Loucy (cell line): Measurements from ENCODE around the gene CD2AP.

Experiments used
- H2AFZ ChIP-seq: fragments of 200-600 bp; sonication (generic); 2 replicates; pipeline ENCODE4 v1.6.0; 2016; ENCODE audit warnings: antibody characterized with exemption, mild to moderate bottlenecking, low read length, moderate library complexity
- H3F3A ChIP-seq: fragments of 200-600 bp; 2 replicates; pipeline ENCODE4 v1.6.0; 2016; ENCODE audit warnings: antibody characterized with exemption, low read depth, mild to moderate bottlenecking
- H3K27me3 ChIP-seq: fragments of 200-600 bp; sonication (generic); 2 replicates; pipeline ENCODE4 v1.6.1; 2014; ENCODE audit warnings: low read length, mild to moderate bottlenecking; ENCODE audit not compliant: insufficient read depth, poor library complexity, severe bottlenecking
- H3K36me3 ChIP-seq: fragments of 200-600 bp; sonication (generic); 2 replicates; pipeline ENCODE4 v1.6.1; 2016; ENCODE audit warnings: low read length; ENCODE audit not compliant: insufficient read depth
- H3K4me1 ChIP-seq: fragments of 200-600 bp; sonication (generic); 2 replicates; pipeline ENCODE4 v1.5.1; 2014; ENCODE audit warnings: low read length, mild to moderate bottlenecking; ENCODE audit not compliant: insufficient read depth, poor library complexity, severe bottlenecking
- H3K4me2 ChIP-seq: fragments of 200-600 bp; sonication (generic); 2 replicates; pipeline ENCODE4 v1.6.0; 2014; ENCODE audit warnings: antibody characterized with exemption, low read length, low read depth, mild to moderate bottlenecking; ENCODE audit not compliant: poor library complexity, severe bottlenecking
- H3K4me3 ChIP-seq: fragments of 200-600 bp; sonication (generic); 2 replicates; pipeline ENCODE4 v1.5.1; 2014; ENCODE audit warnings: low read length, mild to moderate bottlenecking, mixed read lengths; ENCODE audit not compliant: poor library complexity, severe bottlenecking
- H3K79me2 ChIP-seq: fragments of 200-600 bp; sonication (generic); 2 replicates; pipeline ENCODE4 v1.6.1; 2014; ENCODE audit warnings: low read length; ENCODE audit not compliant: insufficient read depth
- H3K9ac ChIP-seq: fragments of 200-600 bp; sonication (generic); 2 replicates; pipeline ENCODE4 v1.6.0; 2014; ENCODE audit warnings: mild to moderate bottlenecking, low read depth, low read length, moderate library complexity; ENCODE audit not compliant: poor library complexity, severe bottlenecking
- H3K9me2 ChIP-seq: fragments of 200-600 bp; sonication (generic); replicated peaks from 2 replicates; pipeline ENCODE4 v1.6.1; 2016; ENCODE audit warnings: low read depth, low read length, mixed read lengths
- H3K9me3 ChIP-seq: fragments of 200-600 bp; sonication (generic); 2 replicates; pipeline ENCODE4 v1.6.1; 2014; ENCODE audit warnings: mild to moderate bottlenecking, antibody characterized with exemption, low read length, low read depth; ENCODE audit not compliant: insufficient read depth
- H4K20me1 ChIP-seq: fragments of 200-600 bp; sonication (generic); 2 replicates; pipeline ENCODE4 v1.6.0; 2014; ENCODE audit warnings: antibody characterized with exemption, low read length, mild to moderate bottlenecking; ENCODE audit not compliant: insufficient read depth, poor library complexity, severe bottlenecking
- CTCF ChIP-seq: fragments of 200-600 bp; sonication (generic); conservative IDR thresholded peaks from 2 replicates; pipeline ENCODE4 v1.5.1; 2014; ENCODE audit warnings: mild to moderate bottlenecking, antibody characterized with exemption, low read length
- EZH2phosphoT487 ChIP-seq: fragments of 200-600 bp; IDR thresholded peaks from 2 replicates; pipeline ENCODE4 v1.6.1; 2018; ENCODE audit warnings: antibody characterized with exemption, mild to moderate bottlenecking, moderate library complexity, borderline replicate concordance

CD2AP gene

GRCh38 chr6:47670851-47671250 is 193.3 kb downstream of the CD2AP start:
- Histone ChIP-seq H3K4me3 (no peak overlapping the region), H3K27me3 (no peaks in the 10 kb centered on the region), H2AFZ (no peak overlapping the region), H3K9me2 (no peaks in the 10 kb centered on the region), H3K9me3 (no peaks in the 10 kb centered on the region), H3F3A (no peaks in the 10 kb centered on the region), H3K4me1 (no peaks in the 10 kb centered on the region), H3K4me2 (no peak overlapping the region), H3K9ac (no peak overlapping the region), H3K36me3 (no peaks in the 10 kb centered on the region), H3K79me2 (no peaks in the 10 kb centered on the region), H4K20me1 (no peaks in the 10 kb centered on the region)
- TF ChIP-seq EZH2phosphoT487 (no peak), CTCF (no peak)

DNA sequence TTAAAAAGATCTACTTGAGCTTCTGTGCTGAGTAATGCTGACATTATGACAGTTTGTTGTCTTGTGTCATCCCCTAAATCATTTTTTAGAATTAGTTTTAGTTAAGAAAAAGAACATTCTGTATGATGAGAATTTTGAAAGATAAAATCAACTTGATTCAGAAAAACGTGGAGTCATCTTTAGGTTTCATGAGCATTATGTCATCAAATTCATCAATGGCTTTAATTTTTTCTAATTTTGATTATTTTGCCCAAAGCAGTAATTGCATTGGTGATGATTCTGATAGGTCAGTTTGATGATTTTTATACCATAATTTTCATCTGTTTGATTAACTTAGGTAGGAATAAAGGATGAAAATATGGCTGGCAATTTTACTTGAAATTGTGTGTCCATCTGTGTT is 194.2 kb downstream of the CD2AP start:
- Histone ChIP-seq H3F3A (no peaks in the 10 kb centered on the region), H2AFZ (no peak overlapping the region), H3K4me2 (no peak overlapping the region), H3K9me3 (no peaks in the 10 kb centered on the region), H3K9ac (no peak overlapping the region), H3K36me3 (no peaks in the 10 kb centered on the region), H3K27me3 (no peaks in the 10 kb centered on the region), H4K20me1 (no peaks in the 10 kb centered on the region), H3K9me2 (no peaks in the 10 kb centered on the region), H3K4me3 (no peak overlapping the region), H3K79me2 (no peaks in the 10 kb centered on the region), H3K4me1 (no peaks in the 10 kb centered on the region)
- TF ChIP-seq CTCF (no peak), EZH2phosphoT487 (no peak)

- H3K27me3 ChIP-seq = no peaks in the 10 kb centered on the region
- H3K79me2 ChIP-seq = no peaks in the 10 kb centered on the region
- H3K4me3 ChIP-seq = no peak overlapping the region
- H3K9ac ChIP-seq = no peak overlapping the region
- TF ChIP-seq CTCF (no peak), EZH2phosphoT487 (no peak)
- no peak overlapping the region for H2AFZ ChIP-seq
- no peaks in the 10 kb centered on the region for H4K20me1 ChIP-seq
- H3F3A ChIP-seq = no peaks in the 10 kb centered on the region
- H3K36me3 ChIP-seq = no peaks in the 10 kb centered on the region
- no peaks in the 10 kb centered on the region for H3K9me2 ChIP-seq
- H3K9me3 ChIP-seq = no peaks in the 10 kb centered on the region
- no peaks in the 10 kb centered on the region for H3K4me1 ChIP-seq
- no peak overlapping the region for H3K4me2 ChIP-seq
These were observed 195.2 kb downstream of the CD2AP start for GRCh38 chr6:47672816-47673215.
